Stimulated activated CD4-positive, alpha-beta T cell treated with anti-CD3 and anti-CD28 coated beads, TNF-alpha, amount 100 ng/mL, for 48 hours (primary cell): Measurements from ENCODE around the gene HMCN1.

Source experiments
- DNase-seq, 3 donors: peaks; one replicate each; pipeline ENCODE4 v3.0.0-alpha.2; 2020; ENCODE audit warnings: low read depth in 3 of 3

Gene HMCN1

GRCh38 chr1:185733818-185734735, at the start of gene HMCN1:
TSS of gene HMCN1 (plus strand) at chr1:185734391. CDS start at chr1:185734780, 389 bp downstream.
- no peak for DNase-seq

- DNase-seq = no peak
Observed at GRCh38 chr1:185686821-185687778, 47.1 kb upstream of the HMCN1 start.

- DNase-seq = no peak
Observed at GRCh38 chr1:185690527-185690926, 43.7 kb upstream of the HMCN1 start.

GRCh38 chr1:185693654-185694053, 40.5 kb upstream of the HMCN1 start:
- DNase-seq = no peak

DNA sequence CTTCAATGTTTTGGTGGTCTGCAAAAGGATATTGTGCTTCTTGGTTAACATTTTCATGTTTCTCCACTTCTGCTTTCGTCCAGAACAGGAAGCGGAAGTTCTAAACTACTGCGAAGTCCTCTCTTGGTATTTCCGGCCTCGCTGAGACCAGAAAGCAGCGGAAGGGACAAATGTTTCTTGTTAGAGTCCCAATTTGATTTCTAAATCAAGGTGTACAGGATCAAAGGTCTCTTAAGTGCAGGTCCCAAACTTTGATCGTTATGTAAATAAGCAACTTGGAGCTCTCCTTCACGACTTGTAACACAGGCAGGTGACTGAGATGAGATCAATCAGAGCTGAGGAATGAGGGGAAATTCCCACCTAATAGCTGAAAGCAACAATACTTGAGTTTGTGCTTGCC, 40.1 kb upstream of the HMCN1 start:
- DNase-seq = no peak

DNA sequence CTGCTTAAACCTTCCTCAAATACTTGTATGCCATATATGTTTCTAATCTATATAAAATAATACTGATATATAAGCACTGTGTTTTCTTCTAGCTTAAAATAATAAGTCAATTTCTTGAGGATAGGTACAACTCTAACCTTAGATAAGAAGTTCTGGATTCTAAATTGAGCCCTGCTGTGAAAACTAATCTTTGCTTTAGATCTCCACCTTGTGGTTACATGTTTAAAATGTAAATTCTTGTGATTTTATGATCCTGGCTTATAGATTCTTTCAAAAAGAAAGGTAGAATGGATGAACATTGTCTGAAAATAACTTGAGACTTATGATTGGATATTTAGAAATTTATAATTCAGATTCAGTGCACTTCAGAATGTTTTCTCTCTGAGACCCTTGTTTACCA, 38.9 kb upstream of the HMCN1 start:
- no peak for DNase-seq

- DNase-seq = no peak
Observed at GRCh38 chr1:185696422-185697150, 37.6 kb upstream of the HMCN1 start.

DNA sequence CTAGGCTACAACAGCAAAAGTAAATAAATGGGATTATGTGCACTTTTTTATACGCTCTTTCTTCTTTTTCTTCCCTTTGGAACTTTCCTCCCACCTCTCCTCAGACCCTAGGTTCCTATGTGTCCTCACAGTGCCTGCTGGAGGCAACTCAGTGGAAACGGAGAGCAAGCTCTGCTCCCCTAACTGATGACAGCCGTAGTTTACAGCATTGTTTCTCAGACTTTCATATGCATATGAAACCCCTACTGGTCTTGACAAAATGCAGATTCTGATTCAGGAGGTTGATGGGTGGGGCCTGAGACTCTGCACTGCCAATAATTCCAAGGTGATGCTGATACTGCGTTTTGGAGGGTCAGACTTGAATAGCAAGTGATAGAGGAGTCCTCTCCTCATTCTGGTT, 34.3 kb upstream of the HMCN1 start:
- no peak for DNase-seq

- no peak for DNase-seq
Observed at GRCh38 chr1:185701650-185702049, 32.5 kb upstream of the HMCN1 start.

- DNase-seq = no peak
Observed at GRCh38 chr1:185704181-185704580, 30.0 kb upstream of the HMCN1 start.

- no peak for DNase-seq
Observed at GRCh38 chr1:185716095-185716494, 18.1 kb upstream of the HMCN1 start.

- DNase-seq = no peak
Observed at GRCh38 chr1:185719021-185719420, 15.2 kb upstream of the HMCN1 start.

GRCh38 chr1:185720633-185721272, 13.4 kb upstream of the HMCN1 start:
- no peak for DNase-seq

GRCh38 chr1:185721553-185721952, 12.6 kb upstream of the HMCN1 start:
- DNase-seq = no peak

DNA sequence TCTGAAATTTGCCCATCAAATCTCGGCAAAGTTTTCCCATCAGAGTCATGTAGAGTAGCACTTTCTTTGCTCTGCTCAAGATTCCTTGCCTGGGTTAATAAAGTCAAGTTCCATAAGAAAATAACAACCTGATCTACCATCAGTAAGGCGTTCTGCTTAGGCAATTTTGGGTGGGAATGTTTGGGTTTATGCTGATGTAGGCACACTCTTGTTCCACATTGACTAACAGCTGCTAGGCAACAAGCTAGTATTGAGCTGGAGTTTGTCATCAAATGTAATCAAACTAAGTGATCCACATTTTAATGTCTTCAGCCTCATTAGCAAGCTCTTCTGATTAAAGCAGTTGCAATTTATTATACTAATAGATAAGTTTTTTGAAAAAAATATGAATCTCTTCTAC, 12.1 kb upstream of the HMCN1 start:
- DNase-seq = no peak

DNA sequence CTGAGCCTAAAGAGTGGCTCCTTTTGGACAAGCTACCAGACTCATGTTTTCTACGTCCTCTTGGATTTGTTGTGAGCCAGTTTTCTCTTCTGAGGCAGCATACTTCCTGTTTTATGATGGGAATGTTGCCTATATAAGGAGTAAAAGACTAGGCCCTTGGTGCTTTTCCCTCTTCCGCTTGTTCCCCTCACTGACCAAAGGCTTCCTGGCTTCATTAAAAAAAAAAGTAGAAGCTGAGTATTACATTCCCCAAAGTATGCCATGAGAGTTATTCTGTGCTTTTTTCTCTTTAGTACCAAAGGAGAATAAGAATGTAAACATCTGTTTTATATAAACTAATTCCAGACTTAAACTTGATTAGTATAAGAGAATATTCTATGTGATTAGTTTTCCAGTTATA, 6.5 kb upstream of the HMCN1 start:
- no peak for DNase-seq

GRCh38 chr1:185731446-185731845, 2.7 kb upstream of the HMCN1 start:
- DNase-seq = no peak

- no peak for DNase-seq
Observed at GRCh38 chr1:185732951-185733350, 1.2 kb upstream of the HMCN1 start.

DNA sequence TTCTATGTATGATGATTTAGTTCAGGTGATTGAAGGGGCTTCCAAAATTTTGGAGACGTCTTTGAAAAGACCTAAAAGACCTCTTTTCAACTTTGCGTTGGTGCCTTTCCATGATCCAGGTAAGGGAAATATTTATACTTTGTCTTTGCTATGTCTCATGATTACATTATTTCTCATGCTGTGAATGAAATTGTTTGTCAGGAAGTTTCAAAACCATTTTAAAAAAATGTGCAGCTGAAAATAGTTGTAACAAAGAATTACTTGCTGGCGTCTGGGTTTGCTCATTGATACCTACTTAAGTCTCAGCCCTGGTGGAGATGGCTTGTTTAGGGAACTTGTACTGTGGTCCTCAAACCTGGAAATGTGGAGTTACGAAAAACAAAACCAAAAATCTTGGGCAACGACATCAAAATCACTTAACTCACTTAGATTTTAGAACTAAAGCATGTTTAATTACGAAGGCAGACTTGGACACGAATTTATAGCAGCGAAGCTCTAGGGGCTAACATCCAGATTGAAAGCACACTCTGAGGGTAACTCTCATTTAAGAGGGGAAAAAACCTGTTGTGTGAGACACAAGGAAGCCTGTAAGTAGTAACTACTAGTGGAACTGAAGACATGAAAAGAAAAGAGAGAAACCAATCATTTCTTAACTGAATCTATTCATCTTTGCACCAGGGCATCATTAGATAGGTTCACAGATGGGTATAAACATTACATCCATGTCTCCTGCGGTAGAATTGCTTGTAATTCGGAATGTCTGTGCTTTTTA, 924 bp downstream of the HMCN1 start:
- no peak for DNase-seq

GRCh38 chr1:185735701-185736064, 1.5 kb downstream of the HMCN1 start:
- DNase-seq = no peak

DNA sequence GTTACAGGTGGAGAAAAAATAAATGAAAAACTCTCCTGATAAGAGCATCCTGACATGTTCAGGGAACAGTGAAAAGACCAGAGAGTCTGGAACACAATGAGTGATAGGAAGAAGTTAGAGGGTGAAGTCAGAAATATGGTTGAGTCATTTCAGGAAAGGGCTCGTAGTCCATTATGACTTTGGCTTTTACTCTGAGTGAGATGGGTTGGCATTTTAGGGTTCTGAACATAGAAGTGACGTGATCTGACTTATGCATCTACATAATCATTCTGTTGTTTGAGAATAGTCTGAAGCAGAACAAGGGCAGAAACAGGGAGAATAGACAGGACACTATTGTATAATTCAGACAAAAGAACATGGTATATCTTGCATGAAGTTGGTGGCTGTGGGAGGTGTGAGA, 5.8 kb downstream of the HMCN1 start:
- no peak for DNase-seq
